Measurements from ENCODE around the gene MOB3B. TPM values are rescaled to one million over a fixed set of nuclear protein-coding genes. Genes with fewer than 3 reads are reported as not detected.

The MOB3B gene
- polyA plus RNA-seq, 1 of the 3 experiments (the other 2 are of a cell fraction), result 0.90 TPM

DNA sequence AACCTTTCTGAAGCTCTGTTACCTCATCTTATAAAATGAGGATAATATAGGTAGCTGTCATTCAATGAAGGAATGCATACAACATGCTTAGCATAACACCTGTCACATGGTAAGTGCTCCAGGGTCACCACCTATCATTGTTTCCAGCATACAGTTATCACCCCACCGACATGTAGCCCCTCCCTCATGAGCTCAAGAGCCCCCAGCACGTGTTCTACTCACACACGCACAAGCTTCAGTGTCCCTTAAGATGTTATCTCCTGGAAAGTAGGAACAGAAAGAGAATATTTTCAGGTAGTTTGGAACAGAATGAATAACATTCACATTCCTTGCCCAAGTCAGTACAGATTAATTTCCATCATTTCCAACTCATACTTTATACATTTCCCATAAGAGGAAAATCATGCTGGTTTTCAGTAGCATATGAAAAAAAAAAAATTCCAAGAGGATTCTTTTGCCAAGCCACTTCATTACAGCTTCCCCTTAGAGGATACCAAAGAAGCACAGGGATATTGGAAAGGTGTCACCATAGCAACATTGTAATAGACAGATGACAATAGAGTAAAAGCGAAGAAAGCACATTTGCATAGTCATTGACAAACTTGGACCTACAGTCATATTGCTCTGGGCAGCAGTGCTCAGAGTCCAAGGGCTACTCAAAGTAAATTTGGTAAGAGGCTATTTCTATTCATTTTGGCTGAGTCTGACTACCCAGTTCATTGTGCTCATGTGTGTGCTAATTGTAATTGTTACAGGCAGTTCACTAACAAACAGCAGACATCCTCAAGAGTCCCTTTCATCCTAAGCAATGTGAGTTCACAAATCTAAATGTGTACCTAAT lies 1.5 kb upstream of the MOB3B start (continued):
- TF ChIP-seq EZH2phosphoT487 (IDR thresholded peaks at IDR 0.05; ENCODE audit: borderline replicate concordance, low read depth) (no peak), MEF2A (IDR thresholded peaks at IDR 0.05; ENCODE audit: borderline replicate concordance, low read depth) (no peak), SIN3A (IDR thresholded peaks at IDR 0.05; ENCODE audit: borderline replicate concordance, low read depth, low read length) (no peak), FOXJ3 (CRISPR knock-in tag; IDR thresholded peaks at IDR 0.05) (no peak), TAF1 (IDR thresholded peaks at IDR 0.05; ENCODE audit: borderline replicate concordance, low read depth, low read length) (no peak)
- TF ChIP-seq, protein P1, sequence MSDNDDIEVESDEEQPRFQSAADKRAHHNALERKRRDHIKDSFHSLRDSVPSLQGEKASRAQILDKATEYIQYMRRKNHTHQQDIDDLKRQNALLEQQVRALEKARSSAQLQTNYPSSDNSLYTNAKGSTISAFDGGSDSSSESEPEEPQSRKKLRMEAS (IDR thresholded peaks at IDR 0.05; ENCODE audit: low read depth), result no peak

DNA sequence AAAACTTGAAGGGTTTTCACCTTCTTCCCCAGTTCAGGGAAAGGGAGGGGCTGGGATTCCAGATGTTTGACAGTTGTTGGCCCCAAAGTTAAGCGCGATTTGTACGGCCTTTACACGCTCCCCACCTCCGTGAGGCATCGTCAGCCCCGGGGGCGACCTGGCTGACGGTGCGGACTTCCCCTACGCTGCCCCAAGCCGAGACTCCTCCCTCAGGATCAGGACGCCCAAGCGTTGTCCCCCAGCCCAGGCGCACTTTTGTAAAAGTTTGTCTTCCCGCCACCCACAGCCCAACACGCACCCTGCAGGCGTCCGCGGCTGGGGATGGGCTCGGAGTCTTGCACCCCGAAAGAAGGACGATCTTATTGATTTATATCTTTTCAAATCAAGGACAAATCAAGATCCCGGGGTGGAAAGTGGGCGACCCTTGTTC lies 713 bp downstream of the MOB3B start:
- H3K4me3 ChIP-seq (ENCODE audit: low read depth in 2 of 2, low read length in 1 of 2), result peak overlapping the region; percentile 72 to 75
- H3K27me3 ChIP-seq (ENCODE audit: insufficient read depth), result no peaks in the 10 kb centered on the region
- no peaks in the 10 kb centered on the region for H3K36me3 ChIP-seq (replicated peaks in 1 of 2; ENCODE audit: control insufficient read depth in 1 of 2, insufficient read depth in 2 of 2, low read length in 1 of 2)
- H3K4me2 ChIP-seq, result peak overlapping the region; percentile 92
- no peak for DNase-seq
- WGBS (ENCODE audit: low lambda C conversion rate), result 46% methylated on average over 20 of the region's 25 CpGs
- no peak overlapping the region for H3K27ac ChIP-seq (ENCODE audit: low read depth in 2 of 2, low read length in 1 of 2)
- ChIA-PET POLR2A (no interaction called here), CTCF (interaction anchor here (0.6 to 3.0 kb wide), 26 partner anchors 9 to 582 kb away, joined by 3 to 31 read pairs (median 3); partner anchors contain the start of gene PLAA)
- peak overlapping the region; percentile 86 for H2AFZ ChIP-seq (ENCODE audit: low read depth)
- no peaks in the 10 kb centered on the region for H3K9me3 ChIP-seq
- H3F3A ChIP-seq (replicated peaks; ENCODE audit: insufficient read depth), result peaks cover 14% of the 10 kb centered on the region
- no peaks in the 10 kb centered on the region for H3K9me2 ChIP-seq
- H3K9ac ChIP-seq, result peak overlapping the region; percentile 58; the same call in 1 of the 2 replicates
- H4K20me1 ChIP-seq (ENCODE audit: insufficient read depth), result no peaks in the 10 kb centered on the region
- TF ChIP-seq FOSL2 (IDR thresholded peaks at IDR 0.05; ENCODE audit: borderline replicate concordance, low read depth), result no peak
- no peak for TF ChIP-seq ELF1 (IDR thresholded peaks at IDR 0.05)
- no peak for TF ChIP-seq TCF12 (IDR thresholded peaks at IDR 0.05)
- no peak for TF ChIP-seq RFX5 (IDR thresholded peaks at IDR 0.05; ENCODE audit: low read length)
- TF ChIP-seq MEF2A (IDR thresholded peaks at IDR 0.05; ENCODE audit: borderline replicate concordance, low read depth), result no peak
- no peak for TF ChIP-seq TEAD4 (IDR thresholded peaks at IDR 0.05; ENCODE audit: borderline replicate concordance, insufficient read depth)
- TF ChIP-seq SMC3 (IDR thresholded peaks at IDR 0.05; ENCODE audit: low read depth, low read length), result no peak
- TF ChIP-seq RAD21 (IDR thresholded peaks at IDR 0.05; ENCODE audit: low read length), result no peak
- TF ChIP-seq SIN3A (IDR thresholded peaks at IDR 0.05; ENCODE audit: borderline replicate concordance, low read depth, low read length), result no peak
- TF ChIP-seq, protein P2, sequence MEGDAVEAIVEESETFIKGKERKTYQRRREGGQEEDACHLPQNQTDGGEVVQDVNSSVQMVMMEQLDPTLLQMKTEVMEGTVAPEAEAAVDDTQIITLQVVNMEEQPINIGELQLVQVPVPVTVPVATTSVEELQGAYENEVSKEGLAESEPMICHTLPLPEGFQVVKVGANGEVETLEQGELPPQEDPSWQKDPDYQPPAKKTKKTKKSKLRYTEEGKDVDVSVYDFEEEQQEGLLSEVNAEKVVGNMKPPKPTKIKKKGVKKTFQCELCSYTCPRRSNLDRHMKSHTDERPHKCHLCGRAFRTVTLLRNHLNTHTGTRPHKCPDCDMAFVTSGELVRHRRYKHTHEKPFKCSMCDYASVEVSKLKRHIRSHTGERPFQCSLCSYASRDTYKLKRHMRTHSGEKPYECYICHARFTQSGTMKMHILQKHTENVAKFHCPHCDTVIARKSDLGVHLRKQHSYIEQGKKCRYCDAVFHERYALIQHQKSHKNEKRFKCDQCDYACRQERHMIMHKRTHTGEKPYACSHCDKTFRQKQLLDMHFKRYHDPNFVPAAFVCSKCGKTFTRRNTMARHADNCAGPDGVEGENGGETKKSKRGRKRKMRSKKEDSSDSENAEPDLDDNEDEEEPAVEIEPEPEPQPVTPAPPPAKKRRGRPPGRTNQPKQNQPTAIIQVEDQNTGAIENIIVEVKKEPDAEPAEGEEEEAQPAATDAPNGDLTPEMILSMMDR (IDR thresholded peaks at IDR 0.05), result no peak
- TF ChIP-seq FOXM1 (IDR thresholded peaks at IDR 0.05; ENCODE audit: low read depth), result no peak
- TF ChIP-seq, protein P1 (IDR thresholded peaks at IDR 0.05; ENCODE audit: low read depth), result no peak
- TF ChIP-seq CHD2 (IDR thresholded peaks at IDR 0.05; ENCODE audit: low read length, partially characterized antibody), result no peak
- TF ChIP-seq, protein P3, sequence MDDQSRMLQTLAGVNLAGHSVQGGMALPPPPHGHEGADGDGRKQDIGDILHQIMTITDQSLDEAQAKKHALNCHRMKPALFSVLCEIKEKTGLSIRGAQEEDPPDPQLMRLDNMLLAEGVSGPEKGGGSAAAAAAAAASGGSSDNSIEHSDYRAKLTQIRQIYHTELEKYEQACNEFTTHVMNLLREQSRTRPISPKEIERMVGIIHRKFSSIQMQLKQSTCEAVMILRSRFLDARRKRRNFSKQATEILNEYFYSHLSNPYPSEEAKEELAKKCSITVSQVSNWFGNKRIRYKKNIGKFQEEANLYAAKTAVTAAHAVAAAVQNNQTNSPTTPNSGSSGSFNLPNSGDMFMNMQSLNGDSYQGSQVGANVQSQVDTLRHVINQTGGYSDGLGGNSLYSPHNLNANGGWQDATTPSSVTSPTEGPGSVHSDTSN (IDR thresholded peaks at IDR 0.05), result no peak
- TF ChIP-seq, protein P4, sequence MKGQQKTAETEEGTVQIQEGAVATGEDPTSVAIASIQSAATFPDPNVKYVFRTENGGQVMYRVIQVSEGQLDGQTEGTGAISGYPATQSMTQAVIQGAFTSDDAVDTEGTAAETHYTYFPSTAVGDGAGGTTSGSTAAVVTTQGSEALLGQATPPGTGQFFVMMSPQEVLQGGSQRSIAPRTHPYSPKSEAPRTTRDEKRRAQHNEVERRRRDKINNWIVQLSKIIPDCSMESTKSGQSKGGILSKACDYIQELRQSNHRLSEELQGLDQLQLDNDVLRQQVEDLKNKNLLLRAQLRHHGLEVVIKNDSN (IDR thresholded peaks at IDR 0.05; ENCODE audit: borderline replicate concordance, low read depth), result no peak
- TF ChIP-seq, protein P5, sequence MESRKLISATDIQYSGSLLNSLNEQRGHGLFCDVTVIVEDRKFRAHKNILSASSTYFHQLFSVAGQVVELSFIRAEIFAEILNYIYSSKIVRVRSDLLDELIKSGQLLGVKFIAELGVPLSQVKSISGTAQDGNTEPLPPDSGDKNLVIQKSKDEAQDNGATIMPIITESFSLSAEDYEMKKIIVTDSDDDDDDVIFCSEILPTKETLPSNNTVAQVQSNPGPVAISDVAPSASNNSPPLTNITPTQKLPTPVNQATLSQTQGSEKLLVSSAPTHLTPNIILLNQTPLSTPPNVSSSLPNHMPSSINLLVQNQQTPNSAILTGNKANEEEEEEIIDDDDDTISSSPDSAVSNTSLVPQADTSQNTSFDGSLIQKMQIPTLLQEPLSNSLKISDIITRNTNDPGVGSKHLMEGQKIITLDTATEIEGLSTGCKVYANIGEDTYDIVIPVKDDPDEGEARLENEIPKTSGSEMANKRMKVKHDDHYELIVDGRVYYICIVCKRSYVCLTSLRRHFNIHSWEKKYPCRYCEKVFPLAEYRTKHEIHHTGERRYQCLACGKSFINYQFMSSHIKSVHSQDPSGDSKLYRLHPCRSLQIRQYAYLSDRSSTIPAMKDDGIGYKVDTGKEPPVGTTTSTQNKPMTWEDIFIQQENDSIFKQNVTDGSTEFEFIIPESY (IDR thresholded peaks at IDR 0.05; ENCODE audit: borderline replicate concordance, low read depth), result no peak
- no peak for TF ChIP-seq NFIC (IDR thresholded peaks at IDR 0.05; ENCODE audit: borderline replicate concordance)
- TF ChIP-seq FOXJ3 (CRISPR knock-in tag; IDR thresholded peaks at IDR 0.05), result no peak
- TF ChIP-seq GABPA (IDR thresholded peaks at IDR 0.05; ENCODE audit: low read depth), result no peak
- no peaks in the 10 kb centered on the region for H3K79me2 ChIP-seq (ENCODE audit: insufficient read depth)
- peaks cover 0 to 8% of the 10 kb centered on the region in 2 experiments; a peak in 2 of 4 replicates for H3K4me1 ChIP-seq (ENCODE audit: control insufficient read depth in 1 of 2, insufficient read depth in 2 of 2, low read depth in 1 of 2, low read length in 1 of 2)
